IMR-90 (cell line): ENCODE measurements around the gene UPK3A. TPM values are rescaled to one million over a fixed set of nuclear protein-coding genes. Genes with fewer than 3 reads are reported as not detected.

Source experiments
- ATAC-seq: fragments of 200-7000 bp; cut with Tn5 transposase; 2 replicates; pipeline ENCODE4 v1.9.1; 2020; ENCODE audit warnings: low read depth, mild to moderate bottlenecking, moderate library complexity
- BruUV-seq: library from RNA; stranded (reverse); fragments of 400-500 nt; replicated peaks from 2 replicates; lab custom pipeline; 2021; lab: Mats Ljungman, UMichigan
- CTCF ChIA-PET: fragments of 300-600 bp; formaldehyde crosslinking; extraction: SDS; loops from one replicate; lab custom pipeline; 2021; ENCODE audit warnings: antibody characterized with exemption; lab: Yijun Ruan, JAX
- POLR2A ChIA-PET: fragments of 300-600 bp; sonication (Branson Sonifier 250); formaldehyde crosslinking; loops from one replicate; lab custom pipeline; 2022; ENCODE audit warnings: antibody characterized with exemption; ENCODE audit not compliant: unreplicated experiment; lab: Charles Lee
- DNase-seq: peaks from one replicate; pipeline ENCODE4 v3.0.0; 2013
- H2AFZ ChIP-seq: replicated peaks from 2 replicates; pipeline ENCODE3; 2013; ENCODE audit warnings: low read length, mild to moderate bottlenecking; ENCODE audit not compliant: poor library complexity
- H2AK5ac ChIP-seq: 2 replicates; pipeline ENCODE4 v1.6.1; 2013; ENCODE audit warnings: low read depth, low read length, inconsistent platforms
- H2AK9ac ChIP-seq: replicated peaks from 2 replicates; pipeline ENCODE3; 2013; ENCODE audit warnings: mild to moderate bottlenecking, low read depth, low read length, moderate library complexity; ENCODE audit not compliant: poor library complexity
- H2BK120ac ChIP-seq: 2 replicates; pipeline ENCODE4 v1.6.1; 2013; ENCODE audit warnings: low read depth, low read length, inconsistent platforms
- H2BK15ac ChIP-seq: 3 replicates; pipeline ENCODE4 v1.6.1; 2013; ENCODE audit warnings: low read depth, low read length, inconsistent platforms
- H2BK20ac ChIP-seq: 2 replicates; pipeline ENCODE4 v1.6.1; 2013; ENCODE audit warnings: low read depth, mild to moderate bottlenecking, inconsistent platforms, low read length, moderate library complexity
- H2BK5ac ChIP-seq: 2 replicates; pipeline ENCODE4 v1.6.1; 2013; ENCODE audit warnings: mild to moderate bottlenecking, low read depth, low read length, inconsistent platforms; ENCODE audit not compliant: poor library complexity, severe bottlenecking
- H3K14ac ChIP-seq: replicated peaks from 2 replicates; pipeline ENCODE4 v1.6.1; 2013; ENCODE audit warnings: low read depth, low read length, inconsistent platforms
- H3K18ac ChIP-seq: 2 replicates; pipeline ENCODE4 v1.6.1; 2013; ENCODE audit warnings: low read depth, low read length, control low read depth
- H3K23ac ChIP-seq: 2 replicates; pipeline ENCODE4 v1.6.1; 2013; ENCODE audit warnings: low read depth, low read length, inconsistent platforms
- H3K27ac ChIP-seq: 2 replicates; pipeline ENCODE4 v1.5.1; 2013; ENCODE audit warnings: mild to moderate bottlenecking, control low read depth, low read length; ENCODE audit not compliant: insufficient read depth
- H3K27me3 ChIP-seq: 2 replicates; pipeline ENCODE4 v1.6.1; 2013; ENCODE audit warnings: low read length; ENCODE audit not compliant: control insufficient read depth, insufficient read depth
- H3K36me3 ChIP-seq: 2 replicates; pipeline ENCODE4 v1.6.1; 2013; ENCODE audit warnings: low read length, mixed read lengths; ENCODE audit not compliant: control insufficient read depth, insufficient read depth
- H3K4ac ChIP-seq: 2 replicates; pipeline ENCODE4 v1.6.1; 2013; ENCODE audit warnings: low read depth, low read length, inconsistent platforms
- H3K4me1 ChIP-seq: 2 replicates; pipeline ENCODE4 v1.6.1; 2013; ENCODE audit warnings: low read length, mixed read lengths; ENCODE audit not compliant: control insufficient read depth, insufficient read depth
- H3K4me2 ChIP-seq: 2 replicates; pipeline ENCODE4 v1.6.1; 2013; ENCODE audit warnings: low read depth, mild to moderate bottlenecking, control low read depth, low read length, moderate library complexity
- H3K4me3 ChIP-seq: 2 replicates; pipeline ENCODE4 v1.5.1; 2013; ENCODE audit warnings: low read depth, mild to moderate bottlenecking, control low read depth, low read length, moderate library complexity; ENCODE audit not compliant: insufficient read depth
- H3K56ac ChIP-seq: 2 replicates; pipeline ENCODE4 v1.6.1; 2013; ENCODE audit warnings: low read length, inconsistent platforms; ENCODE audit not compliant: insufficient read depth; ENCODE audit errors: extremely low read depth
- H3K79me1 ChIP-seq, 2 experiments: 2 replicates each; pipeline ENCODE4 v1.6.1; 2013; ENCODE audit warnings: low read length in 2 of 2, inconsistent platforms in 1 of 2, low read depth in 1 of 2
- H3K9ac ChIP-seq: 2 replicates; pipeline ENCODE4 v1.6.1; 2013; ENCODE audit warnings: low read depth, low read length, control low read depth
- H3K9me1 ChIP-seq: 2 replicates; pipeline ENCODE4 v1.6.1; 2013; ENCODE audit warnings: low read length, inconsistent platforms; ENCODE audit not compliant: insufficient read depth
- H3K9me3 ChIP-seq: 2 replicates; pipeline ENCODE4 v1.6.1; 2013; ENCODE audit warnings: low read length; ENCODE audit not compliant: control insufficient read depth, insufficient read depth
- H4K20me1 ChIP-seq: 2 replicates; pipeline ENCODE4 v1.6.1; 2013; ENCODE audit warnings: low read length, inconsistent platforms; ENCODE audit not compliant: insufficient read depth
- H4K5ac ChIP-seq: 2 replicates; pipeline ENCODE4 v1.6.1; 2013; ENCODE audit warnings: mild to moderate bottlenecking, low read depth, low read length, control low read depth
- H4K8ac ChIP-seq, 2 experiments: 2 replicates each; pipeline ENCODE4 v1.6.1; 2013; ENCODE audit warnings: low read depth in 2 of 2, low read length in 2 of 2, control low read depth in 1 of 2, inconsistent platforms in 1 of 2
- H4K91ac ChIP-seq: 2 replicates; pipeline ENCODE4 v1.6.1; 2013; ENCODE audit warnings: low read depth, low read length, inconsistent platforms; ENCODE audit not compliant: insufficient read depth
- BHLHE40 ChIP-seq: fragments of 150-350 bp; IDR thresholded peaks from 2 replicates; pipeline ENCODE4 v1.6.1; 2016; ENCODE audit warnings: mild to moderate bottlenecking, low read depth, low read length
- CEBPB ChIP-seq: IDR thresholded peaks from 2 replicates; pipeline ENCODE4 v1.6.1; 2012; ENCODE audit warnings: low read depth, low read length, improper control_type of control experiment
- CHD1 ChIP-seq: IDR thresholded peaks from 2 replicates; pipeline ENCODE4 v1.6.1; 2012; ENCODE audit warnings: low read depth, low read length, improper control_type of control experiment
- MAFK ChIP-seq: IDR thresholded peaks from 2 replicates; pipeline ENCODE4 v1.6.1; 2012; ENCODE audit warnings: low read depth, low read length, improper control_type of control experiment
- NFE2L2 ChIP-seq: fragments of 150-350 bp; IDR thresholded peaks from 2 replicates; pipeline ENCODE4 v1.6.1; 2016; ENCODE audit warnings: low read depth, mild to moderate bottlenecking, low read length
- POLR2A ChIP-seq: IDR thresholded peaks from 2 replicates; pipeline ENCODE4 v1.6.1; 2012; ENCODE audit warnings: mild to moderate bottlenecking, low read depth, low read length
- RCOR1 ChIP-seq: IDR thresholded peaks from 2 replicates; pipeline ENCODE4 v1.6.1; 2012; ENCODE audit warnings: mild to moderate bottlenecking, low read length, improper control_type of control experiment; ENCODE audit not compliant: insufficient replicate concordance
- RFX5 ChIP-seq: IDR thresholded peaks from 2 replicates; pipeline ENCODE4 v1.8.0; 2012; ENCODE audit warnings: low read depth, mild to moderate bottlenecking, low read length, moderate library complexity
- WGBS, 2 experiments: methylation state at CpG; one replicate each; pipeline versions ENCODE4 v1.1.5 to v1.1.7; 2013; ENCODE audit warnings: missing lambda C conversion rate in 2 of 2; ENCODE audit not compliant: insufficient read length in 1 of 2; ENCODE audit errors: extremely low coverage in 2 of 2; 5-methylcytosine and 5-hydroxymethylcytosine counted together
- dilution Hi-C: fragments of 300-500 bp; cut with HindIII; formaldehyde crosslinking; loops from one replicate; pipeline ENCODE4 v1.14.3; 2018; ENCODE audit warnings: low sequenced_read_pairs; ENCODE audit not compliant: unreplicated experiment
- in situ Hi-C: fragments of 300-500 bp; cut with MboI; formaldehyde crosslinking; loops from 3 replicates; pipeline ENCODE4 v1.14.3; 2019; ENCODE audit warnings: low sequenced_read_pairs, inconsistent platforms, mixed read lengths
- intact Hi-C: fragments of 100-400 bp; cut with micrococcal nuclease; formaldehyde crosslinking; loops from 2 replicates; pipeline ENCODE4 v1.10.0; 2022
- polyA plus RNA-seq, 3 experiments: library from polyadenylated mRNA; depleted of rRNA; stranded (reverse); fragments of >200 nt; gene quantifications; 2 replicates each; pipeline ENCODE4 v1.2.3, GENCODE V29; 2012; ENCODE audit warnings: low replicate concordance in 1 of 3
- total RNA-seq: library from RNA; depleted of rRNA; stranded (reverse); fragments of >200 nt; gene quantifications from 2 replicates; pipeline ENCODE4 v1.2.3, GENCODE V29; 2012

Gene UPK3A
- total and polyA plus RNA-seq, 2 of the 4 experiments (the other 2 are of a cell fraction) = not detected

DNA sequence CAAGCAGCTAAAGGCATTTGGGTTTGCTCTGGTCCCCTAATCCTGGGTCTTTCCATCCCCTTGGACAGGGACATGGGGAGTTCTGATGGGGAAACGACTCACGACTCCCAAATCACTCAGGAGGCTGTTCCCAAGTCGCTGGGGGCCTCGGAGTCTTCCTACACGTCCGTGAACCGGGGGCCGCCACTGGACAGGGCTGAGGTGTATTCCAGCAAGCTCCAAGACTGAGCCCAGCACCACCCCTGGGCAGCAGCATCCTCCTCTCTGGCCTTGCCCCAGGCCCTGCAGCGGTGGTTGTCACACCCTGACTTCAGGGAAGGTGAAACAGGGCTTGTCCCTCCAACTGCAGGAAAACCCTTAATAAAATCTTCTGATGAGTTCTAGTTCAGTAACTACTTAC, 10.7 kb downstream of the UPK3A start:
- H3K9me1 ChIP-seq = peaks cover 10% of the 10 kb centered on the region
- in situ Hi-C loops (no loop called here), intact Hi-C loops (no loop called here), dilution Hi-C loops (no loop called here)
- no peak overlapping the region for H3K4me2 ChIP-seq
- DNase-seq (no peak), ATAC-seq (no peak)
- H3K27ac ChIP-seq = no peak overlapping the region
- no TSS peak for BruUV-seq
- H3K18ac ChIP-seq = no peak overlapping the region
- no peaks in the 10 kb centered on the region for H3K27me3 ChIP-seq
- H3K4ac ChIP-seq = no peak overlapping the region
- H3K4me3 ChIP-seq = no peak overlapping the region
- H3K23ac ChIP-seq = no peak overlapping the region
- H3K56ac ChIP-seq = no peak overlapping the region
- H2AK9ac ChIP-seq = no peak overlapping the region
- H2AK5ac ChIP-seq = no peak overlapping the region
- no peak overlapping the region for H4K8ac ChIP-seq
- H2AFZ ChIP-seq = no peak overlapping the region
- CTCF ChIA-PET = no interaction called here
- no peak overlapping the region for H4K5ac ChIP-seq
- H3K9ac ChIP-seq = no peak overlapping the region
- H2BK20ac ChIP-seq = no peak overlapping the region
- H3K9me3 ChIP-seq = no peaks in the 10 kb centered on the region
- H4K20me1 ChIP-seq = no peaks in the 10 kb centered on the region
- H3K79me1 ChIP-seq = peaks cover 0 to 4% of the 10 kb centered on the region in 2 experiments; a peak in 1 of 4 replicates
- H3K4me1 ChIP-seq = peaks cover 3% of the 10 kb centered on the region
- no peak overlapping the region for H2BK120ac ChIP-seq
- 81% methylated on average over 4 of the region's 9 CpGs; no CpG with 5 or more reads in 1 of the 2 experiments for WGBS, 2 experiments
- no peaks in the 10 kb centered on the region for H3K36me3 ChIP-seq
- H2BK15ac ChIP-seq = no peak overlapping the region
- H4K91ac ChIP-seq = no peak overlapping the region
- H3K14ac ChIP-seq = no peak overlapping the region
- POLR2A ChIA-PET = no interaction called here
- no peak overlapping the region for H2BK5ac ChIP-seq
- TF ChIP-seq RFX5 = no peak
- no peak for TF ChIP-seq CHD1
- no peak for TF ChIP-seq CEBPB
- no peak for TF ChIP-seq NFE2L2
- TF ChIP-seq BHLHE40 = no peak
- TF ChIP-seq RCOR1 = no peak
- TF ChIP-seq POLR2A = no peak
- TF ChIP-seq MAFK = no peak
